PC-9 (cell line): ENCODE data around the gene CRYGD.

ENCODE experiments used
- CTCF ChIP-seq: fragments of 200-600 bp; sonication (generic); conservative IDR thresholded peaks from 2 replicates; pipeline ENCODE4 v1.6.1; 2017; ENCODE audit warnings: mixed run types, antibody characterized with exemption, mild to moderate bottlenecking, moderate library complexity
- EZH2 ChIP-seq: fragments of 200-600 bp; sonication (generic); IDR thresholded peaks from 2 replicates; pipeline ENCODE4 v1.8.0; 2017; ENCODE audit warnings: antibody characterized with exemption, low read depth

- TF ChIP-seq CTCF (no peak), EZH2 (no peak)
Measured at GRCh38 chr2:208164951-208165755, 40.8 kb upstream of the CRYGD start.
